Tongue (tissue), 2 donors: Measurements from ENCODE around the gene HES1. TPM values are rescaled to one million over a fixed set of nuclear protein-coding genes. Genes with fewer than 3 reads are reported as not detected.

Source experiments
- DNase-seq: peaks from one replicate; pipeline ENCODE4 v3.0.0-alpha.2; 2015
- total RNA-seq: library from RNA; depleted of rRNA; stranded (reverse); fragments of >200 nt; gene quantifications from one replicate; pipeline ENCODE4 v1.2.3, GENCODE V29; 2014

HES1 gene
- total RNA-seq, 1 donor from 2014 or later = 61.9 TPM

DNA sequence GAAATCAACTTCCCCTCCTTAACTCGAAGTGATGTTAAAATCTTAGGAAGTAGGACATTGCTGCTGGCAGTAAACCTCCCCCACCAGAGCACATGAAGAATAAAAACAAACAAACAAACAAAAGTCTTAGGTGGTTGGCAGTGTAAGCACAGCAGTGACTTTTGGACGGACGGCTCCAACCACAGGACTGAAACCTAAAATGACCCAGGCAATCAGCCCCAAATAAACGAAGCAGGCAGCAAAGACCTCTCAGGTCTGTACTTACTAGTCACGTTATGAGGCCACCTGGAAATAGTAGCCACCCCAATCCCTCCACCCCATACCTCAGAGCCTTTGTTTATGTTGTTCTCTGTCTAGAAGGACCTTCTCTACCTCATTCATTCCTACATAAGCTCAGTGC is 33.5 kb upstream of the HES1 start:
- DNase-seq = no peak

DNA sequence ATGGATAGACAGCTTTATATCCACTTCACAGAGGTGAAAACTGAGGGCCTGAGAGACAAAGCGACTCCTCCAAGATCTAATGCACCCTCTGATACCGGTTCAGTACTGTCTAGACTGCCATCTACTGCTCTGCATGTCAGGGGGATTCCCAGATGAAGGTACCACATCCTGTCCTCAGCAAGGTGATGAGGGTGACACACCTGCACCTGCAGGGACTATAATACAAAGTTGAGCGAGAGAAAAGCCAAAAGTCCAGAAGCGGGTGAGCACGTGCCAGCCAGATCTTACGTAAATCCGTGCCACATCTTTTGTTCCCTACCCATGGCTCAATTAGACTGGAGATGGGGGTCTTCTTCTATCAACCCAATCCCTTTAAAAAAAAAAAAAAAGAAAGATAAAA is 32.4 kb upstream of the HES1 start:
- no peak for DNase-seq

GRCh38 chr3:194103983-194104751 is 31.8 kb upstream of the HES1 start:
- DNase-seq = peak; percentile 51

DNA sequence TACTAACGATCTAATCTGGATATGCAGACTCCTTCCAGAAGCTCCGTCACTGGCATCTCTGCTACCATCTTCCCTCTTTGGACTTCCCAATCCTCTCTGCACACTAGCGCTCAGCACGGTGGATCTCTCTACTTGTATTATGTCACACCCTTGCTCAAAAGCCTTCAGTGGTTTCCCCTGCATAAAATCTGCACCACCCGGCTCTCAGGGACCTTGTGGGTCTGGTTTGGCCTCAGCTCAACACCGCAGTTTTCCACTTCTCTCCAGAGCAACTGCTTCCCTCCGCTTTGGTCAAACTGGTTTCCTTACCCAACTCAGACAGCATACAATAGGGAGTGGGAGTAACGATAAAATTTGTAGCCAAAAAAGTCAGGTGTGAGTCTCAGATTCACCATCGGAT is 30.7 kb upstream of the HES1 start:
- no peak for DNase-seq

- no peak for DNase-seq
These were observed 28.8 kb upstream of the HES1 start for GRCh38 chr3:194107107-194107506.

DNA sequence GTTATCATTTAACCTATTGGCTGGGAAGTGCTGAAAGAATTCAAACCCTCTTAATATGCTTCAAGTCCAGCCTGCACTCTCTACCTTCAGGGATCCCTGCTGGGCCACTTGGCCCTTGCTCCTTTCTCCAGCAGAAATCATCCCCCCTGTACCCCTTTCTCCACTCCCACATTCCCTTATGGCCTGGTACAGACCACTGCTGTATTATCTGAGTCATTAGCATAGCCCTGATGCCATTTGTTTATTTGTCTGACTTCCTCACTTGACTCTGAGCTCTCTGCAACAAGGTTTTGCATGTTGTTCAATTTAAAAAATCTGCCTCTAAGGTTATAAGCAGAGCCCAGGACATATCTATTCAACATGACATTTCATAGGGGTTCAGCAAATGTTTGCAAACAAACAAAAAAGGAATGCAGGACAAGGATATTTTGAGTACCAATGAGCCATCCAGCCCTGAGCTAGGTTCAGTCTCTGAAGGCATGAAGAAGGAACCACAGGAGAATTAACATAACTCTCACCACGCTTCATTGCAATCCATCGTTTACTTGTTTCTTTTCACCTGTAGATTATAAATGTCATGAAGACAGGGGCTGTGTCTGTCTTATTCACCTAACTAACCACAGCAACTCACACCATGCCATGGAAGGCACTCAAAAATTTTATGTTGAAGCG is 26.6 kb upstream of the HES1 start:
- DNase-seq = no peak

DNA sequence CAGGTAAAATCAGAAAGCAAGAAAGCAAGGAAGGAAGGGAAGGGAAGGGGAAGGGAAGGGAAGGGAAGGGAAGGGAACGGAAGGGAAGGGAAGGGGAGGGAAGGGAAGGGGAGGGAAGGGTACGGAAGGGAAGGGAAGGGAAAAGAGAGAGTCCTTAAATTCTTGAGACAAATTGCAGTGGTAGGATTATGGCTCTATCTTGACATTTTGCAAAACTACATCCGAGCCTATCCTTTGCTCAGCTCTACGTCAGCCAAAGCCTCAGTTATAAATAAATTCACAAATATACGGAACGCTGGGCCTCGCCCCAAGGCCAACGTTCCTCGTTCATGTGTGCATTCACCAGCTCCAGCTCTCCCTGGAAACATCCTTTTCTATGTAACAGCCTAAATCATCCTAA is 25.5 kb upstream of the HES1 start:
- no peak for DNase-seq

- DNase-seq = no peak
These were observed 24.6 kb upstream of the HES1 start for GRCh38 chr3:194111336-194111735.

- peak; percentile 52 for DNase-seq
These were observed 23.5 kb upstream of the HES1 start for GRCh38 chr3:194112120-194113106.

GRCh38 chr3:194114123-194114522 is 21.8 kb upstream of the HES1 start:
- DNase-seq = no peak

DNA sequence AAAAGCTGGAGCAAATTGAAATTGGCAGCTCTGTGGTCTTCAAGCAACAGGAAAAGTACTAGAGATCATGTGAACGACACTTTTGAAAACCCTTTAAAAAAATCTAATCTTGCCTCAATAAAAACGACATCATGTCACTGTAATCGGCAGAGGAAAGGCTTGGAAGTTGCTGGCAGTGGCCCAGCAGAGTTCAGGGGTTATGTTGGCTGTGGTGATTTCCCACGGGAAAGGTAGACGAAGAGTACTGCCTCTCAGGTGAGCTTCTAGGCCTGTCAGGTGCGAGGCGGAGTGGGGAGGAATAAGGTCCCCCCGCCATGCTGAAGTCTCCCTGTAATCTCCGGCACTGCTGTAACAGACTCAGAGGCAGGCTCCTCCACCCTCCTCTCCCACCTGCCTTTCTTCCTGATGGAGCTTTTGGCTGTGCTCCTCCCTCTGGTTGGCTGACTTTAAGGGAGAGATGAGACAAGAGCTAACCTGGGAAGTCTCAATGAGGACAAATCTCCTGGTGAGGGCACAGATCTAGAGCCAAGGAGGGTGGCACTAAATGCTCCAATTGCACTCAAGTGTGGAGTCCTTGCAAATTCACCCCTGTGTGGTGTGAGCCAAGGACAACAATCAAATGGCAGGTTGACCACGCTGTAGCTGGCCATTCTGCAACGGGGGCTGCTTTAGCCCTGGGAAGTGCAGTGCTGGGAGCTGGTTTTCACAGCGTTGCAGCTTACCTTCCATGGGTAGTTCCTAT is 18.7 kb upstream of the HES1 start:
- DNase-seq = no peak

DNA sequence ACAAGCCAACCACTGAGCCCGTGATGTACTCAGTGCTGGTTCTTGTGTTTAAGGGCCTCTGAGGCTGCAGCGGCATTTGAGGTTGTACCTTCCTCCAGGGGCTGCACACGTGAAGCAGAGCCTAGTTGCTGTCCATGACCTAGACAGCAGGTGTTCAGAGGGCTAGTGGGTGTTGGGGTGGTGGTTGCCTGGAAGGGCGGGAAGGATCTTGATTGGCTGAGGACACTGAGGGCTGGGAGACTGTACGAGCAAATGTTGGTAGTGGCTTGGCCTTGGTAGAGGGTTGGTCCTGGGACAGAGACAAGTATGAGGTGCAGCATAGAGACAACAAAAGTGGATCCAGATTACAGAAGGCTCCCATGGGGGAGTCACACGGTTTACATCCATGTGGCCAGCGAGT is 17.0 kb upstream of the HES1 start:
- DNase-seq = no peak

- DNase-seq = no peak
These were observed 15.9 kb upstream of the HES1 start for GRCh38 chr3:194119831-194120590.

DNA sequence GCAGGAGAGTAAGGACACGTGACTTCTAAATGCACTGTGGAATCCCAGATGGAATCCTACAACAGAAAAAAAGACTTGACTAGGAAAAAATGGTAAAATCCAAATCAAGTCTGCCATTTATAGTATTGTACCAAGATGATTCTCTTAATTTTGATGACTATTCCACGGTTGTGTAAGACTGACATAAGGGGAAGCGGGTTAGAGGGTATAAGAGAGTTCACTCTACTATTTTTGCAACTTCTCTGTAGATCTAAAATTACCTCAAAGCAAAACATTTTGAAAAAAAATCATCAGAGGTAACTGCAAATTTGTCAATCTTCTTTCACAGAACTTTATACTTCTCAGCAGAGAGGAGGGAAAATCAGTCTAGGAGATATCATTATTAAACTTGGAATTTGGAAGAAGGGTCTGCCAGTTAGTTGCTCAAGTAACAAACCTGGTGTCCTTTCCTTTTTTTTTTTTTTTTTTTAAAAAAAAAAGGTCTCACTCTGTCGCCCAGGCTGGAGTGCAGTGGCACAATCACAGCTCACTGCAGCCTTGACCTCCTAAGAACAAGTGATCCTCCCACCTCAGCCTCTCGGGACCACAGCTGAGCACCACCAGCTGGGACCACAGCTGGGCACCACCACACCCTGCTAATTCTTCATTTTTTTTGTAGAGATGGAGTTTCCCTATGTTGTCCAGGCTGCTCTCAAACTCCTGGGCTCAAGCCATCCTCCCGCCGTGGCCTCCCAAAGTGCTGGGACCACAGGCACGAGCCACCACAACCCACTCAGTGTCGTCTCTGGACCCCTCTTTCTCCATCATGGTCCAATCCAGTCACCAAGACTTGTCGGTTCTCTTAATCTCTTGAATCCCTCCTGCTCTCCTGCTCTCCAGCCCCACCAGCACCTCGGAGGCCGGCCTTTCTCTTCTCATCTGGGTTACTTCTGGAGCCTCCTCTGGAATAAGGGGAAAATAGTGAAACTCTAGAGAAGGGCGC is 14.9 kb upstream of the HES1 start:
- no peak for DNase-seq

GRCh38 chr3:194121891-194122631 is 13.9 kb upstream of the HES1 start:
- no peak for DNase-seq

DNA sequence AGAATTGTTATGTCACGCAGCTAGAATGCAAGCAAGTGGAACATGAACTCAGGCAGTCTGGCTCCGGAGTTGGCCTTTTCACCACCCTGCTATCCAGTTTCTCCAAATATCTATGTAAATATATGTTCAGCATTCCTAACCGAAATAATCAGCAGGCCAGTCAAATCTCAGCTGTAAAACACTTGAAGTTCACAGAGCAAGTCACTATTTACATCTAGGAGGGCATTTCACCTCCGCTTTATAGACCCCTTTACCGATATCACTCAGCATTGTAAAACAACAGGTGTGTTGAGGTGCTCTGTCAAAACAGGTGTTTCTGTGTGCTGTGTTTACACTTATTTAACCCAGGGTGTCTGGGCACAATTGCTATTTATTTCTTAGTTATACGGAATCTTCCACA is 12.2 kb upstream of the HES1 start:
- no peak for DNase-seq

GRCh38 chr3:194124193-194124592 is 11.8 kb upstream of the HES1 start:
- no peak for DNase-seq

- DNase-seq = no peak
These were observed 10.5 kb upstream of the HES1 start for GRCh38 chr3:194125442-194125841.

- DNase-seq = no peak
These were observed 9.2 kb upstream of the HES1 start for GRCh38 chr3:194126790-194127189.
